ENCODE results near the gene CPE.

CPE gene

DNA sequence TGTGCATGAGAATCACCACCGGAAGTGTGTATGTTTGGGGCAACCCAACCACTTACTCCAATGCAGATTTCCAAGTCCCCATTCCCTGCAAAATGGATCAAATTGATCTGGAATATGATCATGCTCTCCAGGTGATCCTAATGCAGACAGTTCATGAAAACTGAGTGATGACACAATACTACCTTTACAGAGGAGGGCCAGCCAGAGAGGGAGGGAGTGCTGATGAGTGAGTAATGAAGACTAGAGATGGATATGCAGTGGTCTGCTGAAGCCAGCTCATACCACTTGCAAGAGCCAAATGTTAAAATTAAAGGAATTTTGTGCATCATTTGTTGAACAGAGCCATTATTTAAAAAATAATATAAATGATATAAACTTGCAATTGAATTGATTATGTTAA, 10.2 kb upstream of the CPE start:
- no peak for DNase-seq (ENCODE audit: low read depth in 1 of 2, low spot score in 1 of 2)
- TF ChIP-seq SPI1 (IDR thresholded peaks at IDR 0.05; ENCODE audit: borderline replicate concordance, low read depth) = no peak
- TF ChIP-seq, protein P1, sequence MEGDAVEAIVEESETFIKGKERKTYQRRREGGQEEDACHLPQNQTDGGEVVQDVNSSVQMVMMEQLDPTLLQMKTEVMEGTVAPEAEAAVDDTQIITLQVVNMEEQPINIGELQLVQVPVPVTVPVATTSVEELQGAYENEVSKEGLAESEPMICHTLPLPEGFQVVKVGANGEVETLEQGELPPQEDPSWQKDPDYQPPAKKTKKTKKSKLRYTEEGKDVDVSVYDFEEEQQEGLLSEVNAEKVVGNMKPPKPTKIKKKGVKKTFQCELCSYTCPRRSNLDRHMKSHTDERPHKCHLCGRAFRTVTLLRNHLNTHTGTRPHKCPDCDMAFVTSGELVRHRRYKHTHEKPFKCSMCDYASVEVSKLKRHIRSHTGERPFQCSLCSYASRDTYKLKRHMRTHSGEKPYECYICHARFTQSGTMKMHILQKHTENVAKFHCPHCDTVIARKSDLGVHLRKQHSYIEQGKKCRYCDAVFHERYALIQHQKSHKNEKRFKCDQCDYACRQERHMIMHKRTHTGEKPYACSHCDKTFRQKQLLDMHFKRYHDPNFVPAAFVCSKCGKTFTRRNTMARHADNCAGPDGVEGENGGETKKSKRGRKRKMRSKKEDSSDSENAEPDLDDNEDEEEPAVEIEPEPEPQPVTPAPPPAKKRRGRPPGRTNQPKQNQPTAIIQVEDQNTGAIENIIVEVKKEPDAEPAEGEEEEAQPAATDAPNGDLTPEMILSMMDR (IDR thresholded peaks at IDR 0.05; ENCODE audit: insufficient read depth, low read length) = no peak
- TF ChIP-seq POLR2AphosphoS5 (IDR thresholded peaks at IDR 0.05; ENCODE audit: low read depth) = no peak
- TF ChIP-seq, protein P2, sequence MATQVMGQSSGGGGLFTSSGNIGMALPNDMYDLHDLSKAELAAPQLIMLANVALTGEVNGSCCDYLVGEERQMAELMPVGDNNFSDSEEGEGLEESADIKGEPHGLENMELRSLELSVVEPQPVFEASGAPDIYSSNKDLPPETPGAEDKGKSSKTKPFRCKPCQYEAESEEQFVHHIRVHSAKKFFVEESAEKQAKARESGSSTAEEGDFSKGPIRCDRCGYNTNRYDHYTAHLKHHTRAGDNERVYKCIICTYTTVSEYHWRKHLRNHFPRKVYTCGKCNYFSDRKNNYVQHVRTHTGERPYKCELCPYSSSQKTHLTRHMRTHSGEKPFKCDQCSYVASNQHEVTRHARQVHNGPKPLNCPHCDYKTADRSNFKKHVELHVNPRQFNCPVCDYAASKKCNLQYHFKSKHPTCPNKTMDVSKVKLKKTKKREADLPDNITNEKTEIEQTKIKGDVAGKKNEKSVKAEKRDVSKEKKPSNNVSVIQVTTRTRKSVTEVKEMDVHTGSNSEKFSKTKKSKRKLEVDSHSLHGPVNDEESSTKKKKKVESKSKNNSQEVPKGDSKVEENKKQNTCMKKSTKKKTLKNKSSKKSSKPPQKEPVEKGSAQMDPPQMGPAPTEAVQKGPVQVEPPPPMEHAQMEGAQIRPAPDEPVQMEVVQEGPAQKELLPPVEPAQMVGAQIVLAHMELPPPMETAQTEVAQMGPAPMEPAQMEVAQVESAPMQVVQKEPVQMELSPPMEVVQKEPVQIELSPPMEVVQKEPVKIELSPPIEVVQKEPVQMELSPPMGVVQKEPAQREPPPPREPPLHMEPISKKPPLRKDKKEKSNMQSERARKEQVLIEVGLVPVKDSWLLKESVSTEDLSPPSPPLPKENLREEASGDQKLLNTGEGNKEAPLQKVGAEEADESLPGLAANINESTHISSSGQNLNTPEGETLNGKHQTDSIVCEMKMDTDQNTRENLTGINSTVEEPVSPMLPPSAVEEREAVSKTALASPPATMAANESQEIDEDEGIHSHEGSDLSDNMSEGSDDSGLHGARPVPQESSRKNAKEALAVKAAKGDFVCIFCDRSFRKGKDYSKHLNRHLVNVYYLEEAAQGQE (IDR thresholded peaks at IDR 0.05; ENCODE audit: insufficient replicate concordance, low read depth) = no peak
- TF ChIP-seq GABPA (IDR thresholded peaks at IDR 0.05; ENCODE audit: low read depth) = no peak
- no peak overlapping the region for H3K4me3 ChIP-seq (replicated peaks; ENCODE audit: insufficient read depth, low read length)

DNA sequence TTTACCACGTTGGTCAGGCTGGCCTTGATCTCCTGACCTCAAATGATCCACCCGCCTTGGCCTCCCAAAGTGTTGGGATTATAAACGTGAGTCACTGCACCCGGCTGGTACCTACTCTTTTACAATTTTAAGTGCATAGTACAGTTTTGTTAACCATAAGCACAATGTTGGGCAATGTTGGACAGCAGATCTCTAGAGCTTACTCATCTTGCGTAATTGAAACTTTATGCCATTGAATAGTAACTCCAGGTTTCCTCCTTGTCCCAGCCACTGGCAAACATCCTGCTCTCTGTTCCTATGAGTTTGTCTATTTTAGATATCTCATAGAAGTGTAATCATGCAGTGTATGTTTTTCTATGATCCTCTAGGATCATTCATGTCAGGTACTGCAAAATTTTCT, 9.3 kb upstream of the CPE start:
- no peak overlapping the region for H3K4me3 ChIP-seq (replicated peaks; ENCODE audit: insufficient read depth, low read length)
- TF ChIP-seq, protein P1 (IDR thresholded peaks at IDR 0.05; ENCODE audit: insufficient read depth, low read length) = no peak
- TF ChIP-seq, protein P2 (IDR thresholded peaks at IDR 0.05; ENCODE audit: insufficient replicate concordance, low read depth) = peak; percentile 30
- TF ChIP-seq POLR2AphosphoS5 (IDR thresholded peaks at IDR 0.05; ENCODE audit: low read depth) (no peak), GABPA (IDR thresholded peaks at IDR 0.05; ENCODE audit: low read depth) (no peak), SPI1 (IDR thresholded peaks at IDR 0.05; ENCODE audit: borderline replicate concordance, low read depth) (no peak)
- H3K27me3 ChIP-seq (ENCODE audit: insufficient read depth, poor library complexity, severe bottlenecking) = no peaks in the 10 kb centered on the region
- DNase-seq (ENCODE audit: low read depth in 1 of 2, low spot score in 1 of 2) = no peak
- H3K27ac ChIP-seq (replicated peaks) = no peak overlapping the region

More for the DNA sequence above, 10.2 kb upstream of the CPE start:
- H3K27me3 ChIP-seq (ENCODE audit: insufficient read depth, poor library complexity, severe bottlenecking) = no peaks in the 10 kb centered on the region
- H3K27ac ChIP-seq (replicated peaks) = no peak overlapping the region

DNA sequence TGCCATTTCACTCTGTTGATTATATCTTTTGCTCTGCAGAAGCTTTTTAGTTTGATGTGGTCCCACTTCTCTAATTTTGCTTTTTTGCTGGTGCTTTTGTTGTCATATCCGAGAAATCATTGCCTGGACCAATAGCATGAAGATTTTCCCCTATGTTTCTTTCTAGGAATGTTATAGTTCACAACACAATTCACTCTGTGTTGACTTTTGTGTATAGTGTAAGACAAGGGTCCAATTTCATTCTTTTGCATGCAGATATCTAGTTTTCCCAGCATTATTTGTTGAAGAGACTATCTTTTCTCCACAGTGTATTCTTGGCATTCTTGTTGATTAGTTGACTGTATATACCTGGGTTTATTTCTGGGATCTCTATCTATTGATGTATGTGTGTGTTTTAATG, 8.3 kb upstream of the CPE start:
- TF ChIP-seq, protein P1 (IDR thresholded peaks at IDR 0.05; ENCODE audit: insufficient read depth, low read length) = no peak
- TF ChIP-seq, protein P2 (IDR thresholded peaks at IDR 0.05; ENCODE audit: insufficient replicate concordance, low read depth) = no peak
- TF ChIP-seq SPI1 (IDR thresholded peaks at IDR 0.05; ENCODE audit: borderline replicate concordance, low read depth) (no peak), GABPA (IDR thresholded peaks at IDR 0.05; ENCODE audit: low read depth) (no peak), POLR2AphosphoS5 (IDR thresholded peaks at IDR 0.05; ENCODE audit: low read depth) (no peak)
- H3K27ac ChIP-seq (replicated peaks) = no peak overlapping the region
- DNase-seq (ENCODE audit: low read depth in 1 of 2, low spot score in 1 of 2) = no peak
- H3K27me3 ChIP-seq (ENCODE audit: insufficient read depth, poor library complexity, severe bottlenecking) = no peaks in the 10 kb centered on the region
- no peak overlapping the region for H3K4me3 ChIP-seq (replicated peaks; ENCODE audit: insufficient read depth, low read length)

Measured in HL-60 (cell line).